Stimulated activated memory B cell treated with anti-CD40 and anti-IgM and Interleukin-4, amounts not matched to agents 10 μg/mL and 1 μg/mL and 100 μg/mL, for 72 hours (primary cell): Measurements from ENCODE around the gene XRN2.
"Not testable (repeated sequence)": the region's sequence is repeated elsewhere in the genome, so short reads cannot be mapped to it uniquely, and the experiment has no call there.

Experiments used
- ATAC-seq: fragments of 150-1000 bp; cut with Tn5 transposase; 2 replicates; pipeline ENCODE4 v1.10.0; 2021
- H3K27ac Mint-ChIP-seq: one replicate; pipeline ENCODE4 v1.8.0; 2022; ENCODE audit warnings: mild to moderate bottlenecking, mixed read lengths
- H3K27me3 Mint-ChIP-seq: one replicate; pipeline ENCODE4 v1.8.0; 2022; ENCODE audit warnings: mixed read lengths
- H3K36me3 Mint-ChIP-seq: one replicate; pipeline ENCODE4 v1.8.0; 2022; ENCODE audit warnings: mixed read lengths
- H3K4me1 Mint-ChIP-seq: one replicate; pipeline ENCODE4 v1.8.0; 2022; ENCODE audit warnings: mixed read lengths
- H3K4me3 Mint-ChIP-seq: one replicate; pipeline ENCODE4 v1.8.0; 2022; ENCODE audit warnings: mild to moderate bottlenecking, moderate library complexity, mixed read lengths
- H3K9me3 Mint-ChIP-seq: one replicate; pipeline ENCODE4 v1.8.0; 2022; ENCODE audit warnings: mixed read lengths

Gene XRN2

GRCh38 chr20:21396599-21397340 is 93.6 kb downstream of the XRN2 start:
- Mint-ChIP-seq H3K27ac (no peak overlapping the region), H3K27me3 (peaks cover 64% of the 10 kb centered on the region), H3K4me1 (peaks cover 16% of the 10 kb centered on the region), H3K4me3 (no peak overlapping the region), H3K36me3 (peaks cover 4% of the 10 kb centered on the region), H3K9me3 (no peaks in the 10 kb centered on the region)
- peak; percentile 27 for ATAC-seq

GRCh38 chr20:21397341-21398108 is 94.4 kb downstream of the XRN2 start, which contains the start of gene NKX2-4:
Gene NKX2-4, minus strand, starts transcription at chr20:21397526. Its CDS starts 127 bp downstream, at chr20:21397399.
- no peak within 1 kb of the TSS for H3K27ac Mint-ChIP-seq
- peak within 1 kb of the TSS; percentile 58 for H3K4me3 Mint-ChIP-seq
- peaks cover 12% of the 10 kb centered on the region for H3K4me1 Mint-ChIP-seq
- peaks cover 64% of the 10 kb centered on the region for H3K27me3 Mint-ChIP-seq
- no peak for ATAC-seq
- H3K9me3 Mint-ChIP-seq: no peaks in the 10 kb centered on the region
- H3K36me3 Mint-ChIP-seq: no peaks in the 10 kb centered on the region

GRCh38 chr20:21398109-21399004 is 95.2 kb downstream of the XRN2 start:
- no peak for ATAC-seq
- Mint-ChIP-seq H3K4me3 (no peak overlapping the region), H3K4me1 (peaks cover 7% of the 10 kb centered on the region), H3K27me3 (peaks cover 61% of the 10 kb centered on the region), H3K9me3 (no peaks in the 10 kb centered on the region), H3K36me3 (no peaks in the 10 kb centered on the region), H3K27ac (no peak overlapping the region)

GRCh38 chr20:21399005-21399475 is 95.9 kb downstream of the XRN2 start:
- Mint-ChIP-seq H3K27ac (no peak overlapping the region), H3K4me3 (no peak overlapping the region), H3K27me3 (peaks cover 57% of the 10 kb centered on the region), H3K9me3 (no peaks in the 10 kb centered on the region), H3K4me1 (peaks cover 6% of the 10 kb centered on the region), H3K36me3 (no peaks in the 10 kb centered on the region)
- ATAC-seq: no peak

GRCh38 chr20:21411725-21412124 is 108.6 kb downstream of the XRN2 start:
- H3K4me3 Mint-ChIP-seq: no peak overlapping the region
- no peaks in the 10 kb centered on the region for H3K4me1 Mint-ChIP-seq
- H3K9me3 Mint-ChIP-seq: peaks cover 17% of the 10 kb centered on the region
- no peak overlapping the region for H3K27ac Mint-ChIP-seq
- peaks cover 71% of the 10 kb centered on the region for H3K27me3 Mint-ChIP-seq
- peaks cover 5% of the 10 kb centered on the region for H3K36me3 Mint-ChIP-seq
- no peak for ATAC-seq

GRCh38 chr20:21413996-21414395 is 110.9 kb downstream of the XRN2 start:
- not testable (repeated sequence) for H3K36me3 Mint-ChIP-seq, H3K27ac Mint-ChIP-seq, ATAC-seq, H3K4me1 Mint-ChIP-seq, H3K4me3 Mint-ChIP-seq
- peaks cover 72% of the 10 kb centered on the region for H3K27me3 Mint-ChIP-seq
- H3K9me3 Mint-ChIP-seq: peaks cover 14% of the 10 kb centered on the region

DNA sequence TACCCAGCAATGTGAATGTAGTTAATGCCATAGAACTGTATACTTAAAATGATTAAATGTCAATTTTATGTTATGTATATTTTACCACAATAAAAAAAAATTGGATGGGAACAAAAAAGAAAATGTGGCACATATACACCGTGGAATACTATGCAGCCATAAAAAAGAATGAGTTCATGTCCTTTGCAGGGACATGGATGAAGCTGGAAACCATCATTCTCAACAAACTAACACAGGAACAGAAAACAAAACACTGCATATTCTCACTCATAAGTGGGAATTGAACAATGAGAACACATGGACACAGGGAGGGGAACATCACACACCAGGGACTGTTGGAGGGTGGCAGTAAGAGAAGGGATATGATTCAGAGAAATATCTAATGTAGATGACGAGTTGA is 116.0 kb downstream of the XRN2 start:
- H3K4me1 Mint-ChIP-seq, H3K4me3 Mint-ChIP-seq, ATAC-seq, H3K36me3 Mint-ChIP-seq, H3K27ac Mint-ChIP-seq: not testable (repeated sequence)
- H3K9me3 Mint-ChIP-seq: peaks cover 33% of the 10 kb centered on the region
- peaks cover 59% of the 10 kb centered on the region for H3K27me3 Mint-ChIP-seq

- H3K36me3 Mint-ChIP-seq: peaks cover 11% of the 10 kb centered on the region
- H3K27ac Mint-ChIP-seq: no peak overlapping the region
- no peak for ATAC-seq
- no peak overlapping the region for H3K4me3 Mint-ChIP-seq
- no peaks in the 10 kb centered on the region for H3K4me1 Mint-ChIP-seq
- peaks cover 33% of the 10 kb centered on the region for H3K27me3 Mint-ChIP-seq
- H3K9me3 Mint-ChIP-seq: peaks cover 54% of the 10 kb centered on the region
Measured at GRCh38 chr20:21421601-21422236, 118.6 kb downstream of the XRN2 start.

DNA sequence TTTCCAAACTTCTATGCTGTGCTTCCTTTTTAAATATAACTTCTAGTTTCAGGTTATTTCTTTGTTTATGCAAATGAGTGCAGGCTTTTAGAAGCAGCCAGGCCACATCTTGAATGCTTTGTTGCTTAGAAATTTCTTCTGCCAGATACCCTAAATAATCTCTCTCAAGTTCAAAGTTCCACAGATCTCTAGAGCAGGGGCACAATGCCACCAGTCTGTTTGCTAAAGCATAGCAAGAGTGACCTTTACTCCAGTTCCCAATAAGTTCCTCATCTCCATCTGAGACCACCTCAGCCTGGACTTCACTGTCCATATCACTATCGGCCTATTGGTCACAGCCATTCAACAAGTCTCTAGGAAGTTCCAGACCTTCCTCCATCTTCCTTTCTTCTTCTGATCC is 120.6 kb downstream of the XRN2 start:
- not testable (repeated sequence) for H3K4me1 Mint-ChIP-seq, H3K4me3 Mint-ChIP-seq, ATAC-seq, H3K27ac Mint-ChIP-seq
- peaks cover 30% of the 10 kb centered on the region for H3K27me3 Mint-ChIP-seq
- H3K36me3 Mint-ChIP-seq: peaks cover 11% of the 10 kb centered on the region
- H3K9me3 Mint-ChIP-seq: peaks cover 56% of the 10 kb centered on the region

DNA sequence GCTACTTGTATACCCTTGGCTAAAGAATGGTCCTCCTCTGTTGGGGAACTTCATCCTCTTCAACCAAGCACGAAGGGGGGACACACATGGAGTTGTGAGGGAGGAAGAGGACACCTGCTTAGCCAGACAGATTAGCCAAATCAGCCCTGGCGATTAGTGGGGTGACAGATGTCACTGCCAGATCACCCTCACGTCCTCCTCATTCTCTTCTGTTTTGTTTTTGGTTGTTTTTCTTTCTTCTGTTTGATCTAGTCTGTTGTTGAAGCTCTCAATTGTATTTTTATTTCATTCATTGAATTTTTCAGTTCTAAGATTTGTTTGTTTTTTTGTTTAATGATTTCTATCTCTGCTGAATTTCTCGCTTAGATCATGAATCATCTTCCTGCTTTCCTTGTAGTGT is 121.7 kb downstream of the XRN2 start:
- H3K27ac Mint-ChIP-seq: no peak overlapping the region
- H3K9me3 Mint-ChIP-seq: peaks cover 52% of the 10 kb centered on the region
- ATAC-seq: no peak
- H3K4me3 Mint-ChIP-seq: no peak overlapping the region
- H3K36me3 Mint-ChIP-seq: peaks cover 11% of the 10 kb centered on the region
- H3K27me3 Mint-ChIP-seq: peaks cover 34% of the 10 kb centered on the region
- no peaks in the 10 kb centered on the region for H3K4me1 Mint-ChIP-seq

DNA sequence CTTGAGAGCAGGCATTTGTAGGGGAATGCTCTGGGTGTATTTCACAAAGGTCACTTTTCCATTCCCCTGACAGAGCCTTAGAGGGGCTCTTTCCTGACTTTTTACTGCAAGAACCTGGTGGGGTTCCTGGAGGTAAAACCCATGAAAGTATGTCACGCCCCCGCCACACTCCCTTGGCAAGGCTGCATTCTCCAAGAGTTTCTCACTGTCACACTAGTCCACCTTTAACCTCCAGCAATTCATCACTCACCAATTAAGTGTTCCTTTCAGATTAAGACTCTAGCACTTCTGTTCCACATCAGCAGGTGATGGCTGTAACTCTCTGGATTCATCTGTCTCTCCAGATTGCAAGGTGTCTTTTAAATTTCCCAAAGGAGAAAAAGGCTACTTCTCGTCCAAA is 126.9 kb downstream of the XRN2 start:
- Mint-ChIP-seq H3K27ac (no peak overlapping the region), H3K9me3 (peaks cover 16% of the 10 kb centered on the region), H3K4me3 (no peak overlapping the region), H3K27me3 (peaks cover 25% of the 10 kb centered on the region), H3K36me3 (peaks cover 2% of the 10 kb centered on the region), H3K4me1 (no peaks in the 10 kb centered on the region)
- ATAC-seq: no peak

- no peaks in the 10 kb centered on the region for H3K4me1 Mint-ChIP-seq
- ATAC-seq: no peak
- H3K4me3 Mint-ChIP-seq: no peak overlapping the region
- no peaks in the 10 kb centered on the region for H3K9me3 Mint-ChIP-seq
- H3K27ac Mint-ChIP-seq: no peak overlapping the region
- no peaks in the 10 kb centered on the region for H3K36me3 Mint-ChIP-seq
- H3K27me3 Mint-ChIP-seq: peaks cover 25% of the 10 kb centered on the region
Measured at GRCh38 chr20:21432911-21433310, 129.8 kb downstream of the XRN2 start.

GRCh38 chr20:21433329-21433890 is 130.3 kb downstream of the XRN2 start:
- Mint-ChIP-seq H3K36me3 (no peaks in the 10 kb centered on the region), H3K9me3 (no peaks in the 10 kb centered on the region), H3K4me3 (no peak overlapping the region), H3K27me3 (peaks cover 23% of the 10 kb centered on the region), H3K4me1 (no peaks in the 10 kb centered on the region), H3K27ac (no peak overlapping the region)
- ATAC-seq: no peak

DNA sequence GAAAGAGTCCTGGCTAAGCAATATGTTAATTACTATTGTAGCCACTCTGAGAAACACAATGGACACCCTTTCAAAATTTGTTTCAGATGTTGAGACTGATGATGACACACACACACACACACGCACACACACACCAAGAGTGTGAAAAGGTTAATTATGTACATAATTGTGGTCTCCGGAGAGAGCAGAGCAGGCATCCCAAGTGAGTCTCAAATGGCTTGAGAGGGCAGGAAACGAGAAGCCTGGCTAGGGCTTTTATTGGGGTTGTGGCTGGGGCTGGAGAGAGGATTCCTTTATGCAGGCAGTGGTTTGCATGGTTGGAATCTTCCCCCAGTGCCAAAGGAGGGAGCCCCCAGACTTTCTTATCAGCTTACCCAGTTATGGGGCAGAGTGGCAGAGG is 132.4 kb downstream of the XRN2 start:
- no peak for ATAC-seq
- Mint-ChIP-seq H3K27ac (no peak overlapping the region), H3K4me3 (no peak overlapping the region), H3K36me3 (no peaks in the 10 kb centered on the region), H3K4me1 (no peaks in the 10 kb centered on the region), H3K27me3 (peaks cover 10% of the 10 kb centered on the region), H3K9me3 (no peaks in the 10 kb centered on the region)
